ENCODE data around the gene PPFIBP1. TPM values are rescaled to one million over a fixed set of nuclear protein-coding genes. Genes with fewer than 3 reads are reported as not detected.

The PPFIBP1 gene
- total and polyA plus RNA-seq, 2 of the 13 experiments (the other 11 are each of a cell fraction or from before 2014, with no cell fraction given) = 16.2 to 21.8 TPM

- no peaks in the 10 kb centered on the region for H3K79me2 ChIP-seq (ENCODE audit: insufficient read depth, low read length)
These were observed 86.4 kb downstream of the PPFIBP1 start for GRCh38 chr12:27610374-27610773.

GRCh38 chr12:27614386-27614785 is 90.4 kb downstream of the PPFIBP1 start:
- no peaks in the 10 kb centered on the region; a peak in 1 of 5 replicates for H3K36me3 ChIP-seq (replicated peaks in 1 of 2; ENCODE audit: control insufficient read depth in 1 of 2, insufficient read depth in 2 of 2, low read length in 2 of 2)
- no peak overlapping the region for H3K27ac ChIP-seq (ENCODE audit: extremely low read length, insufficient read depth, low read length)
- no peak for ATAC-seq
- H3K79me2 ChIP-seq (ENCODE audit: insufficient read depth, low read length) = no peaks in the 10 kb centered on the region
- no peak overlapping the region for H3K4me3 ChIP-seq (replicated peaks in 1 of 3; ENCODE audit: insufficient read depth in 1 of 3, low read depth in 2 of 3, low read length in 3 of 3)
- H3K9ac ChIP-seq (ENCODE audit: insufficient read depth, low read depth, low read length) = no peak overlapping the region
- H3K4me2 ChIP-seq (ENCODE audit: low read depth, low read length) = no peak overlapping the region
- no peaks in the 10 kb centered on the region for H3K9me3 ChIP-seq (ENCODE audit: low read length)
- FAIRE-seq = no peak
- H4K20me1 ChIP-seq (ENCODE audit: insufficient read depth, low read length) = no peaks in the 10 kb centered on the region
- H2AFZ ChIP-seq (ENCODE audit: low read length) = no peak overlapping the region
- no peaks in the 10 kb centered on the region for H3K27me3 ChIP-seq (ENCODE audit: control insufficient read depth in 1 of 2, insufficient read depth in 2 of 2, low read length in 2 of 2)
- BruUV-seq (replicated peaks) = no TSS peak
- in situ Hi-C loops (cut with HindIII; ENCODE audit: extremely low pct_ligation_motif_present, low pct_unique_long_range_greater_than_20kb) = no loop called here
- POLR2A ChIA-PET = no interaction called here
- CTCF ChIA-PET (ENCODE audit: low intra/inter-chr PET ratio, low total read pairs) = no interaction called here
- DNase-seq (ENCODE audit: low spot score) = no peak
- 92% methylated on average over 3 of the region's 3 CpGs for WGBS (ENCODE audit: low lambda C conversion rate)
- no peaks in the 10 kb centered on the region for H3K4me1 ChIP-seq (ENCODE audit: insufficient read depth, low read length)
- intact Hi-C loops (cut with micrococcal nuclease; ENCODE audit: unreplicated experiment) = no loop called here
- TF ChIP-seq NAIF1 (CRISPR knock-in tag; IDR thresholded peaks at IDR 0.05; ENCODE audit: borderline replicate concordance) = no peak
- TF ChIP-seq HMGXB4 (CRISPR knock-in tag; IDR thresholded peaks at IDR 0.05; ENCODE audit: borderline replicate concordance in 1 of 2, low read depth in 1 of 2) = no peak
- TF ChIP-seq IKZF1 (IDR thresholded peaks at IDR 0.05) = no peak
- no peak for TF ChIP-seq PAXIP1 (CRISPR knock-in tag; conservative IDR thresholded peaks at IDR 0.05)
- no peak for TF ChIP-seq SETDB1 (CRISPR knock-in tag; IDR thresholded peaks at IDR 0.05; ENCODE audit: borderline replicate concordance)
- TF ChIP-seq ZNF891 (CRISPR knock-in tag; IDR thresholded peaks at IDR 0.05) = no peak
- TF ChIP-seq FOSL1 (CRISPR knock-in tag; IDR thresholded peaks at IDR 0.05; ENCODE audit: borderline replicate concordance) = no peak
- TF ChIP-seq ZNF878 (CRISPR knock-in tag; IDR thresholded peaks at IDR 0.05) = no peak
- TF ChIP-seq ZNF224 (CRISPR knock-in tag; IDR thresholded peaks at IDR 0.05) = no peak

More at GRCh38 chr12:27610374-27610773, 86.4 kb downstream of the PPFIBP1 start:
- H2AFZ ChIP-seq (ENCODE audit: low read length) = no peak overlapping the region
- ChIA-PET CTCF (ENCODE audit: low intra/inter-chr PET ratio, low total read pairs) (no interaction called here), POLR2A (no interaction called here)
- TF ChIP-seq PAF1 (CRISPR knock-in tag; IDR thresholded peaks at IDR 0.05) (no peak), ZNF749 (CRISPR knock-in tag; IDR thresholded peaks at IDR 0.05; ENCODE audit: borderline replicate concordance) (no peak), SOX5 (CRISPR knock-in tag; IDR thresholded peaks at IDR 0.05; ENCODE audit: borderline replicate concordance) (no peak), PPARG (CRISPR knock-in tag; conservative IDR thresholded peaks at IDR 0.05) (no peak), BCL6 (CRISPR knock-in tag; IDR thresholded peaks at IDR 0.05) (no peak)
- peaks cover 16% of the 10 kb centered on the region for H3K4me1 ChIP-seq (ENCODE audit: insufficient read depth, low read length)
- H4K20me1 ChIP-seq (ENCODE audit: insufficient read depth, low read length) = no peaks in the 10 kb centered on the region
- H3K4me2 ChIP-seq (ENCODE audit: low read depth, low read length) = no peak overlapping the region
- WGBS (ENCODE audit: low lambda C conversion rate) = 98% methylated on average over 2 of the region's 2 CpGs
- H3K9ac ChIP-seq (ENCODE audit: insufficient read depth, low read depth, low read length) = no peak overlapping the region
- BruUV-seq (replicated peaks) = no TSS peak
- no peak for DNase-seq (ENCODE audit: low spot score)
- ATAC-seq = no peak
- no peak for FAIRE-seq
- in situ Hi-C loops (cut with HindIII; ENCODE audit: extremely low pct_ligation_motif_present, low pct_unique_long_range_greater_than_20kb) = no loop called here
- no peak overlapping the region for H3K4me3 ChIP-seq (replicated peaks in 1 of 3; ENCODE audit: insufficient read depth in 1 of 3, low read depth in 2 of 3, low read length in 3 of 3)
- H3K27ac ChIP-seq (ENCODE audit: extremely low read length, insufficient read depth, low read length) = no peak overlapping the region
- H3K9me3 ChIP-seq (ENCODE audit: low read length) = no peaks in the 10 kb centered on the region
- intact Hi-C loops (cut with micrococcal nuclease; ENCODE audit: unreplicated experiment) = no loop called here
- no peaks in the 10 kb centered on the region; a peak in 1 of 5 replicates for H3K36me3 ChIP-seq (replicated peaks in 1 of 2; ENCODE audit: control insufficient read depth in 1 of 2, insufficient read depth in 2 of 2, low read length in 2 of 2)
- H3K27me3 ChIP-seq (ENCODE audit: control insufficient read depth in 1 of 2, insufficient read depth in 2 of 2, low read length in 2 of 2) = no peaks in the 10 kb centered on the region; a peak in 1 of 5 replicates
